Measurements from ENCODE around the gene RNF186. TPM values are rescaled to one million over a fixed set of nuclear protein-coding genes. Genes with fewer than 3 reads are reported as not detected.
"Not testable (repeated sequence)": the region's sequence is repeated elsewhere in the genome, so short reads cannot be mapped to it uniquely, and the experiment has no call there.

Gene RNF186
- total RNA-seq, 2 donors from 2014 or later: not detected

DNA sequence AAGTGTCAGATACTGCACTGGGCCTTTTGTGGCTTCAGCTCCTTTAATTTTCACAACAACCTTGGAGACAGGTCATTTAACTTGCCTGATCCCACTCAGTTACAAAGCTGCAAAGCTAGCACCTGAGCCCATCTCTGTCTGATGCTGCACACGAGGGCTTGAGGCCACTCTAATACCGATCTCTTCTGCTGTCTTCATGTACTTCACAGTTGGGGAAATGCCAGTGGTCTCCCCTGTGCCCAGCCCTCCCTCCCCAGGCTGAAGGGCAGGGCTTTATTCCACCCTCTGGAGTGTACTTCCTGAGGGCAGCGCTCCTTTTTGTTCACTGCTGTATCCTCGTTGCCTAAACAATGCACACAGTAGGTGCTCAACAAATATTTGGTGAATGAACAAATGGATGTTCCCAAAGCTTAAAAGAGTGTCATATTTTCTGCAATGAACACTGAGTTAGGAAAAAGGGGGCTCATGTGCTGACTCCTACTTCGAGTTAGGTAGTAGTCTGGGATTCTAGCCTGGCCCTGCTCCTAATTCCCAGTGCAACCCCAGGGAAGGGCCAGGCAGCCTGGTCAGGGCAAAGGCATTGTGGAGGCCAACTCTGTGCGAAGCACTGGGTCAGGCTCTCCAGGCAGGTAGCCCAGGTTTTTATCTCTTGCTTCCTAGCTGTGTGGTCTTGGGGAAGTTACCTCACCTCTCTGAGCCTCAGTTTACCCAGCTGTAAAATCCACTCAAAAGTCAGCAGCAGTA is 16.4 kb downstream of the RNF186 start:
- Mint-ChIP-seq H3K27ac (peak overlapping the region; percentile 85 to 93), H3K36me3 (no peaks in the 10 kb centered on the region)
- DNase-seq (ENCODE audit: low spot score): peak; percentile 53

DNA sequence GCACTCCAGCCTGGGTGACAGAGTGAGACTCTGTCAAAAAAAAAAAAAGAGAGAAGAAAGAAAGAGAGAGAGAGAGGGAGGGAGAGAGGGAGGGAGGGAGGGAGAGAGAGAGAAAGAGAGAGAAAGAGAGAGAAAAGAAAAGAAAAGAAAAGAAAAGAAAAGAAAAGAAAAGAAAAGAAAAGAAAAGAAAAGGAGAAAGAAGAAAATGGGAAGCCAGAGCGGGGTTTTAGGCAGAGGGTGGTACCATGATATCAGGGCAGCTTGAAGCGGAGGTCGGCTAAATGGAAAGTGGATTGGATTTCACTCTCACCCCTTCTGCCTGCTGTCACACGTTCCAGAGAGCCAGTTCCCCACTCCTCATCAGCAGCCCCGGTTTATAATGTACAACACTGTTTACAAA is 17.3 kb downstream of the RNF186 start:
- no peak overlapping the region for H3K4me3 Mint-ChIP-seq
- H3K4me1 Mint-ChIP-seq (ENCODE audit: low read depth in 2 of 2): peaks cover 30 to 37% of the 10 kb centered on the region in 2 donors
- no peaks in the 10 kb centered on the region for H3K36me3 Mint-ChIP-seq
- ATAC-seq: no peak
- H3K9me3 Mint-ChIP-seq: no peaks in the 10 kb centered on the region
- no peaks in the 10 kb centered on the region for H3K27me3 Mint-ChIP-seq
- peak overlapping the region; percentile 33 to 85 for H3K27ac Mint-ChIP-seq
- peak; percentile 6 for DNase-seq (ENCODE audit: low spot score)

More for the DNA sequence above, 16.4 kb downstream of the RNF186 start:
- Mint-ChIP-seq H3K27me3 (no peaks in the 10 kb centered on the region), H3K9me3 (no peaks in the 10 kb centered on the region), H3K4me1 (ENCODE audit: low read depth in 2 of 2) (peaks cover 23 to 31% of the 10 kb centered on the region in 2 donors), H3K4me3 (peak overlapping the region; percentile 79)
- ATAC-seq: no peak

DNA sequence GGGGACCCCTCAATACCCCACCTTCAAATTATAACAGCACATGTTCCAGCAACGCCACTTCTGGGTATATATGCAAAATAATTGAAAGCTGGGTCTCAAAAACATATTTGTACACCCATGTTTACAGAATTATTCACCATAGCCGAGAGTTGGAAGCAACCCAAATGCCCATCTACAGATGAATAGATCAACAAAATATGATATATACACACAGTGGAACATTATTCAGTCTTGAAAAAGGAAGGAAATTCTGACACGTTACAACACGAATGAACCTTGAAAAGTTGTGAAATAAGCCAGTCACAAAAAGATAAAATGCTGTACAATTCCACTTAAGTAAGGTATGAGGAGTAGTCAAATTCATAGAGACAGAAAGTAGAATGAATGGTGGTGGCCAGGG is 20.5 kb downstream of the RNF186 start:
- no peak for DNase-seq (ENCODE audit: low spot score)
- no peak for ATAC-seq
- no peaks in the 10 kb centered on the region for H3K9me3 Mint-ChIP-seq
- H3K4me3 Mint-ChIP-seq: no peak overlapping the region
- peaks cover 30 to 34% of the 10 kb centered on the region in 2 donors for H3K4me1 Mint-ChIP-seq (ENCODE audit: low read depth in 2 of 2)
- H3K27me3 Mint-ChIP-seq: no peaks in the 10 kb centered on the region
- H3K36me3 Mint-ChIP-seq: peaks cover 11% of the 10 kb centered on the region
- H3K27ac Mint-ChIP-seq: peak overlapping the region; percentile 37 to 47

DNA sequence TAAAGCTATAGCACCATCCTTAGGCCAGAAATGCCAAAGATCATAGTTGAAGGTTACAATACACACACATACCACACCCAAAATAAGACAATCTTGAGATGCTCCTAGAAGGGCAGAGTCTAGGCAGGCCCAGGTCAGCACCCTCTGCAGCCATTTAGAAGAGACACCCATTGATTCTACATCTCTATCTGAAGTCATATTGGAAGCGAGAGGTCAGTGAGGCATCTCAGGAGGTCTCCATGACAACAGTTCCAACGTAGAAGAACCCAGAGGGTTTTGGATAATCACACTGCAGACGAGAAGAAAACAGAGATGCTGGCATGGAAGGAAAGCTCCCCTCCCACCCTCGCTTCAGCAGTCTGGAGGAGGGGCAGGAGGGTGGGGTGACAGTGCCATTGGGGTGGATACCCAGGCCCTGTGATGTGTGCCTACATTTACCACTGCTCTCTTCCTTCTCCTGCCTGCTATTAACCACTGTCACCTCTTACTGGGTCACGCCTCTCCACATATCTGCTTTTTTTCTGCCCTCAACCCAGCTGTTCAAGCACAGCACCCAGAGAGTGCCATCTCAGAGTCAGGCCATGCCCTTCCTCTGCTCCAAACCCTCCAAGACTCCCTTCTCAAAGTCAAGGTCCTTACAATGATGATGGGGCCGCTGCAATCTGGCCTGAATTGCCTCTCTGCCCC is 21.6 kb downstream of the RNF186 start:
- ATAC-seq (peak; percentile 28 to 38), DNase-seq (ENCODE audit: low spot score) (no peak)
- peaks cover 11% of the 10 kb centered on the region for H3K36me3 Mint-ChIP-seq
- peaks cover 25 to 27% of the 10 kb centered on the region in 2 donors for H3K4me1 Mint-ChIP-seq (ENCODE audit: low read depth in 2 of 2)
- H3K27ac Mint-ChIP-seq: peak overlapping the region; percentile 37 to 47
- no peaks in the 10 kb centered on the region for H3K27me3 Mint-ChIP-seq
- no peaks in the 10 kb centered on the region for H3K9me3 Mint-ChIP-seq
- no peak overlapping the region for H3K4me3 Mint-ChIP-seq

DNA sequence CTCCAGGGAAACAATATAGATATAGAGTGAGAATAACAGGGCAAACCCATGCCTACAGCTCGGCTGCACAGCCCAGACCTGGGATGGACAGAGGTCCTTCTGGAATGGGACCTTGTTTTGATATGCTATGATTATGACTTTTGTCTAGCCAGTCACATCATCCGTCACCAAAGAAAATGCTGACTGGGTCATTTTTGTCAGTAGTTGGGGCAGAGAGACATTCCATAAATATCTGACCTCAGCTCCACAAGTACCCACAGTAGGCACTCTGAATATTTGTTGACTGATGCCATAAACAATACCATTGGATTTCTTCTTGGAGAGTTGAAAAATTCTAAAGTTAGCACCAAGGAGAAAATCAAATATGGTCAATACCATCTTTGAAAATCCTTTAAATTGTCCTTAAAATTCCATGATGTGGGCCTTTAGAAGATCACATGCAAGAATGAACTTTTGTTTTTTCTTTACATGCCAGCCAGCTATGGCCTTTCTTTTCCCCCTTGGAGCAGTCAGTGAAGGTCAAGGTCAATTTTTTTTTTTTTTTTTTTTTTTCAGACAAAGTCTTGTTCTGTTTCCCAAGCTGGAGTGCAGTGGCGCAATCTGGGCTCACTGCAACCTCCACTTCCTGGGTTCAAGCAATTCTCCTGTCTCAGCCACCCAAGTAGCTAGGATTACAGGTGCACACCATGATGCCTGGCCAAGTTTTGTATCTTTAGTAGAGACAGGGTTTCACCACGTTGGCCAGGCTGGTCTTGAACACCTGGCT is 22.7 kb downstream of the RNF186 start:
- H3K27me3 Mint-ChIP-seq: no peaks in the 10 kb centered on the region
- peaks cover 11% of the 10 kb centered on the region for H3K36me3 Mint-ChIP-seq
- no peak for ATAC-seq

DNA sequence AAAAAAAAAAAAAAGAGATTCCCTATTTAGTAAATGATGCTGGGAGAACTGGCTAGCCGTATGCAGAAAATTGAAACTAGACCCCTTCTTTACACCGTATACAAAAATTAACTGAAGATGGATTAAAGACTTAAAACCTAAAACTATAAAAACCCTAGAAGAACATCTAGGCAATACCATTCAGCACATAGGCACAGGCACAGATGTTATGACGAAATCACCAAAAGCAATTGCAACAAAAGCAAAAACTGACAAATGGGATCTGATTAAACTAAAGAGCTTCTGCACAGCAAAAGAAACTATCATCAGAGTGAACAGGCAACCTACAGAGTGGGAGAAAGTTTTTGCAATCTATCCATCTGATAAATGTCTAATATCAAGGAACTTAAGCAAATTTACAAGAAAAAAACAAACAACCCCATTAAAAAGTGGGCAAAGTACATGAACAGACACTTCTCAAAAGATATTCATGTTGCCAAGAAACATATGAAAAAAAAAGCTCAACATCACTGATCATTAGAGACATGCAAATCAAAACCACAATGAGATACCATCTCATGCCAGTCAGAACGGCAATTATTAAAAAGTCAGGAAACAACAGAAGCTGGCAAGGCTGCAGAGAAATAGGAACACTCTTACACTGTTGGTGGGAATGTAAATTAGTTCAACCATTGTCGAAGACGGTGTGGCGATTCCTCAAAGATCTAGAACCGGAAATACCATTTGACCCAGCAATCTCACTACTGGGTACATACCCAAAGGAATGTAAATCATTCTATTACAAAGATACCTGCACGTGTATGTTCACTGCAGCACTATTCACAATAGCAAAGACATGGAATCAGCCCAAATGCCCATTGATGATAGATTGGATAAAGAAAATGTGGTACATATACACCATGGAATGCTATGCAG is 24.8 kb downstream of the RNF186 start:
- peaks cover 25 to 31% of the 10 kb centered on the region in 2 donors for H3K4me1 Mint-ChIP-seq (ENCODE audit: low read depth in 2 of 2)
- not testable (repeated sequence) for H3K27ac Mint-ChIP-seq; H3K9me3 Mint-ChIP-seq; H3K27me3 Mint-ChIP-seq; H3K4me3 Mint-ChIP-seq; ATAC-seq; DNase-seq (ENCODE audit: low spot score)
- peaks cover 14% of the 10 kb centered on the region for H3K36me3 Mint-ChIP-seq

More for the DNA sequence above, 22.7 kb downstream of the RNF186 start:
- Mint-ChIP-seq H3K4me1 (ENCODE audit: low read depth in 2 of 2) (peaks cover 21 to 27% of the 10 kb centered on the region in 2 donors), H3K9me3 (no peaks in the 10 kb centered on the region), H3K4me3 (no peak overlapping the region), H3K27ac (no peak overlapping the region)
- DNase-seq (ENCODE audit: low spot score): no peak

DNA sequence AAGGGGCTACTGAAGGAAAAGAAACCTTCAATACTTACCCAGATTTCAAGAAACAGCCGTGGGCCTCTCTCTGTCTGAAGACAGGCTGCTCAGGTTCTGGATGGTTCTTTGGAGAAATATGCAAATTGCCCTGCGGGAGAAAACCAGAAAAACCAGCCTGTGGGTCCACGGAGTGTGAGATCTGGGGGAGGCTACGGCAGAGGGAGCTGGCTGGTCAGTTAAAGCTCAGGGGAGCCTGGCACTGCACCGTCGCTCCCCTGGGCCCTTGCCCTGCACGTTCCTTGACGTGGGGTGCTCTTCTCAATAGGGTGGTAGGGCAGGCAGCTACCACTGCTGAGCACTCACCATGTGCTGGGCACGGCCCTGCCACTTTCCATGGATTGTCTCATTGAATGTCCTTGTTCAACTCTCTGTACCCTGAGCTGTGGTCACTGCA is 28.1 kb downstream of the RNF186 start:
- Mint-ChIP-seq H3K9me3 (no peaks in the 10 kb centered on the region), H3K27ac (no peak overlapping the region), H3K4me1 (ENCODE audit: low read depth in 2 of 2) (peaks cover 7 to 13% of the 10 kb centered on the region in 2 donors), H3K4me3 (no peak overlapping the region), H3K27me3 (no peaks in the 10 kb centered on the region), H3K36me3 (peaks cover 13% of the 10 kb centered on the region)
- ATAC-seq (no peak), DNase-seq (ENCODE audit: low spot score) (peak; percentile 12)

DNA sequence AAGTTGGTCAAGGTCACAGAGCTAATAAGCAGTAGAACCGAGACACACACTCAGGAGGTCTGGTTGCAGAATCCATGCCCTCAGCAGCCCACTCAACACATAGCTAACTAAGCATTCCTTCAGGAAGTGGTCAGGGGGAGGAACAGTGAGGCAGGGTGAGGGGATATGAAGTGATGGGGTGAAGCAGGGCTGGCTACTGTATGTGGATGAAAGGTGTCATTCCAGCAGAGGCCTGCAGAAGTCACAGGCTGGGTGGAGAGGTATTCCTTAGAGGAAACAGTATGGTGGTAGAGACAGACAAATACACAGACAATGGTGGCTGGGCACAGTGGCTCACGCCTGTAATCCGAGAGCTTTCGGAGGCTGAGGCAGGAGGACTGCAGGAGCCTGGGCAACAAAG is 29.4 kb downstream of the RNF186 start:
- H3K27me3 Mint-ChIP-seq: no peaks in the 10 kb centered on the region
- no peak overlapping the region for H3K27ac Mint-ChIP-seq
- peaks cover 7 to 11% of the 10 kb centered on the region in 2 donors for H3K4me1 Mint-ChIP-seq (ENCODE audit: low read depth in 2 of 2)
- no peak overlapping the region for H3K4me3 Mint-ChIP-seq
- DNase-seq (ENCODE audit: low spot score) (no peak), ATAC-seq (no peak)
- H3K9me3 Mint-ChIP-seq: no peaks in the 10 kb centered on the region
- peaks cover 7% of the 10 kb centered on the region for H3K36me3 Mint-ChIP-seq

DNA sequence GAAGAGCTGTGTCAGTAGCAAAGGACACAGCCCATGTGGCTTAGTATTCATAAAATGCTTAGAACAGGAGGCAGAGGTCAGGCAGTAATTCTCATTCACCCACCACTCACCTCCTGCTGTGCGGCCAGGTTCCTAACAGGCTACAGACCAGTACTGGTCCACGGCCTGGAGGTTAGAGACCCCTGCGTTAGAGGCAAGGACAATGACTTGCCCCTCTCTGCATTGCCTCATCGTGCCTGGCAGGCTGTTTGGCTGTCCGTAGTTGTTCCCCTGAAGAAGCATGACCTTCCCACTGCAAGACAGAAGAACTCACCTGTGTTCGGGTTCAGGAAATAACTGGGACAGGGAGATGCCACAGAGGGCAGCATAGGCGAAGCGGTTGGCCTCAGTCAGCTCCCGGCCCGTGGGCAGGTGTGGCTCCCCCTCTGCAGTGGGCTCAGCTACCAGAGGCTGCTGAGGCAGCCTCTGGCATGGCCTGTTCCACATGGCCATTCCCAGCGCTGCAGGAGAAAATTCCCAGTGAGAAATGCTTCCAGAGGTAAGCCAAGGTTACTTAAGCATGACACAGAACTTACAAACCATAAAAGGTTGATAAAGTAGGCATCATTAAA is 34.7 kb downstream of the RNF186 start:
- peaks cover under 1% of the 10 kb centered on the region in 2 donors for H3K4me1 Mint-ChIP-seq (ENCODE audit: low read depth in 2 of 2)
- H3K27ac Mint-ChIP-seq: no peak overlapping the region
- H3K27me3 Mint-ChIP-seq: no peaks in the 10 kb centered on the region
- peaks cover 11% of the 10 kb centered on the region for H3K36me3 Mint-ChIP-seq
- no peaks in the 10 kb centered on the region for H3K9me3 Mint-ChIP-seq
- ATAC-seq (no peak), DNase-seq (ENCODE audit: low spot score) (no peak)
- H3K4me3 Mint-ChIP-seq: no peak overlapping the region

DNA sequence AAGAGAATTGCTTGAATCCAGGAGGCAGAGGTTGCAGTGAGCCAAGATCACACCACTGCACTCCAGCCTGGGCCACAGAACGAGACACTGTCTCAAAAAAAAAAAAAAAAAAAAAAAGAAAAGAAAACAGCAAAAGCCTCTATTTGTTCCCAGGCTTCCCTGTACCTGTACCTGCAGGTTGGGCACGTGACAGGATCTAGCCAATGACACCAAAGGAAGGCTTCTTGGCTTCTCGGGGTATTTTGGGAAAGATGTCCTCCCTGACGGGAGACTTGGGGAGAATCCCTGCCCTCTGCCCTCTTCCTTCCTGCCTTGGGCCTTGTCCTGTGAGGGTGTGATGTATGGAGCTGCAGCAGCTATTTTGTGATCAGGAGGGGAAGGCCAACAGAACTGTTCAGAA is 38.1 kb downstream of the RNF186 start:
- ATAC-seq: no peak
- no peak overlapping the region for H3K27ac Mint-ChIP-seq
- no peak overlapping the region for H3K4me3 Mint-ChIP-seq
- H3K9me3 Mint-ChIP-seq: no peaks in the 10 kb centered on the region
- H3K36me3 Mint-ChIP-seq: peaks cover 10% of the 10 kb centered on the region
- DNase-seq (ENCODE audit: low spot score): no peak
- no peaks in the 10 kb centered on the region for H3K27me3 Mint-ChIP-seq
- H3K4me1 Mint-ChIP-seq (ENCODE audit: low read depth in 2 of 2): no peaks in the 10 kb centered on the region

DNA sequence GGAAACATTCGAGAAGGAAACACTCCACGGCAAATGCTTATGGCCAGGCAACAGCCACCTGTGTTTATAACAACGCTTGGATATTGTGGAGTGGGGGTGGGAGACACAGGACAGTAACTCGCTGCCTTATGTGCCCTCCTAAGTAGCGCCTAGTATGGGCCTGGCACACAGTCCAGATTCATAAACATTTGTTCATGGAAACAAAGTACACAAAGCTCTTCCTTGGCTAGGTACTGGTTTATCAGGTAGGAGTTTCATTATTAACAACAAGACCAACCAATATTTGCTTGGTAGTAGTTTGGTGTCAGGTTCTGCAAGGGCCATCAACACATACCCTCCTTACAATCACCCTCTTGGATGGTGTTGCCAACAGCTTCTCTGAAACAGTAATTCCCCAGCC is 38.8 kb downstream of the RNF186 start:
- peaks cover 10% of the 10 kb centered on the region for H3K36me3 Mint-ChIP-seq
- H3K4me1 Mint-ChIP-seq (ENCODE audit: low read depth in 2 of 2): no peaks in the 10 kb centered on the region

DNA sequence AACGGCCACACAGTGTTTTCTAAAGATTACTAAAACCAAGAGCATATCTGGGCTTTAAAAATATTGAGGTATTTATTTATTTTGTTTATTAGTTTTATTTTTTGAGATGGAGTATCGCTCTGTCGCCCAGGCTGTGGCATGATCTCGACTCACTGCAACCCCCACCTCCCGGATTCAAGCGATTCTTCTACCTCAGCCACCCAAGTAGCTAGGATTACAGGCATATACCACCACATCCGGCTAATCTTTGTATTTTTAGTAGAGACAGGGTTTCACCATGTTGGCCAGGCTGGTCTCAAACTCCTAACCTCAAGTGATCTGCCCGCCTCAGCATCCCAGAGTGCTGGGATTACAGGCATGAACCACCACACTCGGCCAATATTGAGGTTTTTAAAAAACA is 39.3 kb downstream of the RNF186 start:
- no peak overlapping the region for H3K4me3 Mint-ChIP-seq
- H3K36me3 Mint-ChIP-seq: peaks cover 10% of the 10 kb centered on the region
- no peak overlapping the region for H3K27ac Mint-ChIP-seq
- H3K9me3 Mint-ChIP-seq: no peaks in the 10 kb centered on the region
- no peaks in the 10 kb centered on the region for H3K27me3 Mint-ChIP-seq
- ATAC-seq (no peak), DNase-seq (ENCODE audit: low spot score) (no peak)
- H3K4me1 Mint-ChIP-seq (ENCODE audit: low read depth in 2 of 2): no peaks in the 10 kb centered on the region

More for the DNA sequence above, 38.8 kb downstream of the RNF186 start:
- H3K9me3 Mint-ChIP-seq: no peaks in the 10 kb centered on the region
- H3K27me3 Mint-ChIP-seq: no peaks in the 10 kb centered on the region
- H3K4me3 Mint-ChIP-seq: no peak overlapping the region
- DNase-seq (ENCODE audit: low spot score) (no peak), ATAC-seq (no peak)
- no peak overlapping the region for H3K27ac Mint-ChIP-seq

DNA sequence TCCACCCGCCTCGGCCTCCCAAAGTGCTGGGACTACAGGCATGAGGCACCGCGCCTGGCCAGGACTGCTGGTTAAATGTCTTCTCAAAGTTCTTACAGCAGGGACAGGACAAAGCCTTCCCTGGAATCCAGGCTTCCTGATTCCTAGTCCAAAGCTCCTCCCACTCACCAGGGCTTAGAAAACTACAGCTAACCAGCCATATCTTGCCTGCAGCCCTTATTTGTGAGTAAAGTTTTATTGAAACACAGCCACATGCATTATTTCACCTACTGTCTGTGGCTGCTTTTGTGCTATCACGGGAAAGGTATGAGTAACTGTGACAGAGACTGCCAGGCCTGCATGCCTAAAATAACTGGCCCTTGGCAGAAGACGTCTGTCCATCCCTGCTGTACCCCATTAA is 39.8 kb downstream of the RNF186 start:
- Mint-ChIP-seq H3K27me3 (no peaks in the 10 kb centered on the region), H3K4me1 (ENCODE audit: low read depth in 2 of 2) (no peaks in the 10 kb centered on the region), H3K4me3 (no peak overlapping the region), H3K9me3 (no peaks in the 10 kb centered on the region), H3K36me3 (peaks cover 10% of the 10 kb centered on the region), H3K27ac (no peak overlapping the region)
- DNase-seq (ENCODE audit: low spot score) (no peak), ATAC-seq (no peak)

All from natural killer cell treated with Interleukin-12 subunit alpha and Interleukin-12 subunit beta and Interleukin-15 and Interleukin-18, amount 100 ng/mL, for 72 hours (primary cell).